HG03354 (cell line): Measurements from ENCODE around the gene SLFN14.
"Not testable (repeated sequence)": the region's sequence is repeated elsewhere in the genome, so short reads cannot be mapped to it uniquely, and the experiment has no call there.

Source experiments
- ATAC-seq: cut with Tn5 transposase; IDR thresholded peaks from one replicate; pipeline ENCODE4 v1.9.1; 2021; ENCODE audit warnings: mild to moderate bottlenecking; ENCODE audit not compliant: unreplicated experiment, poor library complexity, severe bottlenecking

The SLFN14 gene

DNA sequence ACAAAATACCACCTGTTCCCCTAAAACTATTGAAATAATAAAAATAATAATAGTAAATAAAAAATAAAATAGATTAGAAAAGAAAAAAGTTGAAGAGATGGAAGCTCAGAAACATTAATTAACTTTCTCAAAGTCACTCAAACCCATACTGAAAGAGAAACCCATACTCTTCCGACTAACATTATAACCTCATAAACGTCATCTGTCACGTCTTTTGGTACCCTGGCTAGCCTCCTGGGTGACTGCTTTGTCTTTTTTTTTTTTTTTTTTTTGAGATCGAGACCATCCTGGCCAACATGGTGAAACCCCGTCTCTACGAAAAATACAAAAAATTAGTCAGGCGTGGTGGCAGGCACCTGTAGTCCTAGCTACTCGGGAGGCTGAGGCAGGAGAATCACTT is 30.8 kb downstream of the SLFN14 start:
- no peak for ATAC-seq

DNA sequence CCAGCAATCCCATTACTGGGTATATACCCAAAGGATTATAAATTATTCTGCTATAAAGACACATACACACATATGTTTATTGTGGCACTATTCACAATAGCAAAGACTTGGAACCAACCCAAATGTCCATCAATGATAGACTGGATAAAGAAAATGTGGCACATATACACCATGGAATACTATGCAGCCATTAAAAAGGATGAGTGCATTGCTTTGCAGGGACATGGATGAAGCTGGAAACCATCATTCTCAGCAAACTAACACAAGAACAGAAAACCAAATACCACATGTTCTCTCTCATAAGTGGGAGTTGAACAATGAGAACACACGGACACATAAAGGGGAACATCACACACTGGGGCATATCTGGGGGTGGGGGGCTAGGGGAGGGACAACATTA is 31.3 kb downstream of the SLFN14 start:
- ATAC-seq, result not testable (repeated sequence)

DNA sequence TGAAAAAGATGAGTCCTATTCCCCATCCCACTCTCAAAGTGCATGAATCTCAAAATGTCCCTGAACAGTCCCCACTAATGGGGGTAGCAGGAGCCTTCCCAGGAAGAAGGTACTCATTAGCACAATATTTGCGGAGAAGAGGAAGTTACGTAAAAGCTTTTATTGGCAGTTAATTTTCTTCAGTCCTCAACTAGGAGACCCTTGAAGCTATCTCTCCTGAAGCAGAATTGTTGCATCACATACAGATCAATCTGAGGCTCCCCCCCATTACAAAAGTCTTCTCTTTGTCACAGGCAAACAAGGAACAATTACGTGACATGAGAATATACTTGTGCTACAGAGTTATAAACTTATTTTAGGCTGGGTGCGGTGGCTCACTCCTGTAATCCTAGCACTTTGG is 37.3 kb downstream of the SLFN14 start:
- ATAC-seq, result no peak

DNA sequence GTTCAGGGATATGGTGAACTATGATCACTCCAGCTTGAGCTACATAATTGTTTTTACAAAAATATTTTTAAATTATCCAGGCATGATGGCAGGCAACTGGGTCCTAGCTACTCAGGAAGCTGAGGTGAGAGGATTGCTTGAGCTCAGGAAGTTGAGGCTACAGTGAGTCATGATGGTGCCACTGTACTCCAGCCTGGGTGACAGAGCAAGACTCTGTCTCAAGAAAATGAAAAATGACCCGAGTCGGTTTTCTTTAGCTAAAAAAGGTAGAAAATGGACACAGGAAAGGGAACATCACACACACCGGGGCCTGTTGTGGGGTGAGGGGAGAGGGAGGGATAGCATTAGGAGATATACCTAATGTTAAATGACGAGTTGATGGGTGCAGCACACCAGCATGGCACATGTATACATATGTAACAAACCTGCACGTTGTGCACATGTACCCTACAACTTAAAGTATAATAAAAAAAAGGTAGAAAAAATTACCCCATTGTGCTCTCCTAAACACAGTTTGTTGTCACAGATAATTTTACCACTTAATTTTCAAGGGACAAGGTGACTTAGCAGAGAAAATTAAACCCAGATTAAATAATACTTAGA is 38.9 kb downstream of the SLFN14 start:
- not testable (repeated sequence) for ATAC-seq

DNA sequence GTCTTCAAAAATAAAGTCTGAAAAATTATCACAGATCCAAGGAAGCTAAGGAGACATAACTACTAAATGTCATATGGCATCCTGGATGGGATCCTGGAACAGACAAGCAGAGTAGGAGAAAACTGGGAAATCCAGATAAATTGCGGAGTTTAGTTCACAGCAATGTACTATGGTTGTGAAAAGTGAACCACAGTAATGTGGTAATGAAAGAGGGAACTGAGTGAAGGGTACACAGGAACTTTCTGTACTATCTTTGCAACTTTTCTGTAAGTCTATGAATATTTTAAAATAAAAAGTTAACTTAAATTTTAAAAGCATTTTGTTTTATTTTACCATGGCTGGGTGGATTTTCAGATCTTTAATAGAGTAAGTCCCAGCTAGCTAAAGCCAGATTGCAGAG is 39.5 kb downstream of the SLFN14 start:
- ATAC-seq, result no peak

DNA sequence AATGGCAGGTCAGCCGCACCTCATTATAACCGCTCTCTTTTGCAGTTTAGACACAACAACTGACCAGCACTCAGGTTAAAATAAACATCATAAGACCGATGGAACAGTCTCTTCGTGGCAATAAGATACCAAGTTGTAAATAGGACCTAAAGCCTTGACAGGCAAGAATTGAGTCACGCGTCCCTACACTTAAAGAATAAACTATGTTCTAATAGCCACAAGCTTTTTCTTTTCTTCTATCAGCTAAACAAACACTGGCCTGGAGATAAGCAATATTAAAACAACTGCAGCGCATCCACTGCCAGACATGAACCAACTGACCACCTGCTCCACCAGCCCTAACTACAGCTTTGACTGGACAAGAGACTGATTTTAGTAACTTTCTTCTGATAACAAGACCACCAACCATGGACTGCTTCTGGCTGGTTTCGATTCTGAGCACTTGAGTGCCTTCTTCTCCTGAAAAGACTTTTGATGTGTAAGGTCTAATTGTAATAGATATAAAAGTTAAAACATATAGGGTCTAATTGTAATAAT is 40.6 kb downstream of the SLFN14 start:
- ATAC-seq, result no peak

DNA sequence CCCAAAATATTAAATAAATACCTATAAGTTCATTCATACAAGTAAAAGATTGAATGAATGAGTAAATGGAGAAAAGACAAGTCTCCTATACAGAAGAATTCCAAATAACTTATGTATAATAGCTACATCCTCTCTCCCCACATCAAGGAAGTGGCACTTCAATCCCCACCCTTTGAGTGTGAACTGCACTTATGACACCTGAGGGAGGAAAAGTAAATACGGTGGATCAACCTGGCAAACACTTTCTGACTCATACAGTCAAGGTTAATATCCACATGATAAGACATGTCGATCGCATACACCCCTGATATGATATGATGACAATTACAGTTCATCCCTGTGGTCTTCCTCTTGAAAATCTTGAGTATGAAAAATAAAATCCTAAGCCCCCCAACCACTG is 41.2 kb downstream of the SLFN14 start:
- no peak for ATAC-seq

DNA sequence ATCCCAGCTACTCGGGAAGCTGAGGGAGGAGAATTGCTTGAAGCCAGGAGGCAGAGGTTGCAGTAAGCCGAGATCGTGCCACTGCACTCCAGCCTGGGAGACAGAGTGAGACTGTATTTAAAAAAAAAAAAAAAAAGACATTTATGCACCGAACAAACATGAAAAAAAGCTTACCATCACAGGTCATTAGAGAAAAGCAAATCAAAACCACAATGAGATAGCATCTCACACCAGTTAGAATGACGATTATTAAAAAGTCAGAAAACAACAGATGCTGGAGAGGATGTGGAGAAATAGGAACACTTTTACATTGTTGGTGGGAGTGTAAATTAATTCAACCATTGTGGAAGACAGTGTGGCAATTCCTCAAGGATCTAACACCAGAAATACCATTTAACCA is 42.2 kb downstream of the SLFN14 start:
- not testable (repeated sequence) for ATAC-seq

DNA sequence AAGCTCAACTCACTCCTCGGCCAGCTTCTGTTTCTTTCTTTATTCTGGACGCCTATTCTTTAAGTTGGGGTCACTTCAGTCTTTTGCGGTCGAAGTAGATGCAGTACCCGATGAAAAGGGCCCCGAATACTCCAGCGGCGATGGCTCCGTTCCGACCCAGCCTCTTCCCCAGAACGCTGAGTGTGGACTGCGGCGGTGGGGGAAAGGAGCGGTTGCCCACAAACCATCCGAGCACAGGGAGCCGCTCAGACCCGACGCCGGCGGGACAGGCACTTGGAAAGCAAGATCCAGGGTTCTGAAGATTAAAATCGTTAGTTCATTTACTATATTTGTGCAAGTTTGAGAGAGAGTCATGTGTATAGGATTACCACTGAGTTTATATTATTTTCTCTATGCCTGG is 45.6 kb downstream of the SLFN14 start:
- ATAC-seq, result no peak

DNA sequence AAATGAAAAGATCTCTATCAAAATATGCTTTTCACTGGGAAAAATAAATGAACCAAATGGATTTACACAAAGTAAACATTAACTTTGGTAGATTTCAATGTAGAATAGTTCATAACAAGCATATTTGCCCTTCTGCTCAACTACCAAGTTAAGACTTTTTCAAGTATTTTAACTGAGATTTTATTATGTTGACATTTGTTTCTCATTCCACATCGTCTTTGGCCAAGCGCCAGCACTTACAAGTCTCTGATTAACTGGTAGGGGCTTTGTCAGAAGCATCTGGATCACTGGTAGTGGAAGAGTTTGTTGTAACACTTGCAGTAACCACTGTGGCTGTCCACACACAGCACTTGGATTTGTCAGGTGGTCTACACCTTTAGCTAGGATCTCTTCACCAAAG is 46.1 kb downstream of the SLFN14 start:
- no peak for ATAC-seq
